A549 (cell line): ENCODE measurements around the gene TCEANC2. TPM values are rescaled to one million over a fixed set of nuclear protein-coding genes. Genes with fewer than 3 reads are reported as not detected.

Experiments used
- ATAC-seq, 2 experiments: fragments of 200-7000 bp in 1 of 2; fragments of >200 bp in 1 of 2; cut with Nextera tagmentation in 1 of 2; cut with Tn5 transposase in 1 of 2; 3 replicates each; pipeline versions ENCODE4 v1.8.0 to v1.9.1; 2018 to 2020; ENCODE audit warnings: mild to moderate bottlenecking in 1 of 2, moderate library complexity in 1 of 2
- CTCF ChIA-PET: fragments of 300-600 bp; sonication (Branson Sonifier 250); formaldehyde crosslinking; extraction: SDS; loops from one replicate; lab custom pipeline; 2021; ENCODE audit warnings: antibody characterized with exemption, inconsistent platforms; lab: Yijun Ruan, JAX
- POLR2A ChIA-PET: fragments of 350-600 bp; formaldehyde crosslinking; extraction: SDS; loops from one replicate; lab custom pipeline; 2021; ENCODE audit warnings: antibody characterized with exemption, inconsistent platforms; lab: Yijun Ruan, JAX
- DNase-seq, 2 experiments: peaks; one replicate each; pipeline versions ENCODE4 v3.0.0 to v3.0.0-alpha.2; 2011 to 2016; ENCODE audit warnings: low read depth in 1 of 2, low spot score in 1 of 2
- FAIRE-seq: peaks from 2 replicates; lab custom pipeline; 2011; peaks lifted over from hg19 to GRCh38; lab: Jason Lieb, UNC
- H3K27ac ChIP-seq, 2 experiments: fragments of >200 bp; sonication (Bioruptor Twin); formaldehyde crosslinking; 3 replicates each; pipeline ENCODE4 v1.5.1; 2016 to 2017
- H3K4me1 ChIP-seq: fragments of >200 bp; sonication (Bioruptor Twin); formaldehyde crosslinking; 3 replicates; pipeline ENCODE4 v1.6.1; 2016
- H3K4me2 ChIP-seq: fragments of >200 bp; sonication (Bioruptor Twin); formaldehyde crosslinking; 3 replicates; pipeline ENCODE4 v1.6.1; 2016
- H3K4me3 ChIP-seq: fragments of >200 bp; sonication (Bioruptor Twin); formaldehyde crosslinking; 3 replicates; pipeline ENCODE4 v1.5.1; 2016
- H3K9me3 ChIP-seq: fragments of >200 bp; sonication (Bioruptor Twin); formaldehyde crosslinking; 3 replicates; pipeline ENCODE4 v1.6.1; 2016
- BCL3 ChIP-seq: fragments of >200 bp; sonication (Bioruptor Twin); formaldehyde crosslinking; IDR thresholded peaks from 3 replicates; pipeline ENCODE4 v1.6.1; 2016
- CEBPB ChIP-seq, 2 experiments: fragments of >200 bp in 1 of 2; sonication (Bioruptor Twin) in 1 of 2; formaldehyde crosslinking in 1 of 2; IDR thresholded peaks; 2 replicates each; pipeline ENCODE4 v1.6.1; 2012 to 2016
- CHD4 ChIP-seq: fragments of 200-600 bp; sonication (generic); IDR thresholded peaks from 2 replicates; pipeline ENCODE4 v1.6.1; 2016; ENCODE audit warnings: antibody characterized with exemption, mild to moderate bottlenecking, borderline replicate concordance
- E2F6 ChIP-seq: IDR thresholded peaks from 2 replicates; pipeline ENCODE4 v1.6.1; 2012; ENCODE audit warnings: low read depth, borderline replicate concordance
- EP300 ChIP-seq, 2 experiments: fragments of >200 bp; sonication (Bioruptor Twin); formaldehyde crosslinking; IDR thresholded peaks; 2 replicates in 1 of 2; 3 replicates in 1 of 2; pipeline ENCODE4 v1.6.1; 2016 to 2017
- ESRRA ChIP-seq: fragments of 150-350 bp; IDR thresholded peaks from 2 replicates; pipeline ENCODE4 v1.6.1; 2014; ENCODE audit warnings: mild to moderate bottlenecking, low read length, borderline replicate concordance
- FOSL2 ChIP-seq, 2 experiments: fragments of 450-650 bp in 1 of 2; fragments of >200 bp in 1 of 2; sonication (Bioruptor Twin) in 1 of 2; formaldehyde crosslinking; IDR thresholded peaks; 2 replicates each; pipeline versions ENCODE4 v1.5.0 to v1.6.1; 2016 to 2020; ENCODE audit warnings: mild to moderate bottlenecking in 1 of 2, moderate library complexity in 1 of 2
- HEYL ChIP-seq: fragments of 250-450 bp; sonication (Bioruptor Pico); IDR thresholded peaks from 2 replicates; pipeline ENCODE4 v1.8.0; 2021; ENCODE audit warnings: mild to moderate bottlenecking, moderate library complexity
- HMGXB4 ChIP-seq: fragments of 250-450 bp; sonication (Bioruptor Pico); IDR thresholded peaks from 2 replicates; pipeline ENCODE4 v1.5.0; 2021; ENCODE audit warnings: mild to moderate bottlenecking, moderate library complexity, borderline replicate concordance
- JUN ChIP-seq, 2 experiments: fragments of >200 bp; sonication (Bioruptor Twin); formaldehyde crosslinking; IDR thresholded peaks; 2 replicates in 1 of 2; 3 replicates in 1 of 2; pipeline ENCODE4 v1.6.1; 2016 to 2017
- MAX ChIP-seq: IDR thresholded peaks from 2 replicates; pipeline ENCODE4 v1.6.1; 2012
- PHF8 ChIP-seq: fragments of 200-600 bp; sonication (generic); IDR thresholded peaks from 2 replicates; pipeline ENCODE4 v1.6.1; 2016; ENCODE audit warnings: low read depth, mild to moderate bottlenecking, antibody characterized with exemption, moderate library complexity, borderline replicate concordance
- RARB ChIP-seq: fragments of 250-450 bp; sonication (Bioruptor Pico); IDR thresholded peaks from 2 replicates; pipeline ENCODE4 v1.8.0; 2021; ENCODE audit warnings: mild to moderate bottlenecking, moderate library complexity
- RCOR1 ChIP-seq: fragments of 150-350 bp; IDR thresholded peaks from 2 replicates; pipeline ENCODE4 v1.6.1; 2014; ENCODE audit warnings: antibody characterized with exemption, low read length, low read depth
- TFCP2L1 ChIP-seq: fragments of 250-450 bp; sonication (Bioruptor Pico); IDR thresholded peaks from 2 replicates; pipeline ENCODE4 v1.5.0; 2021; ENCODE audit warnings: mild to moderate bottlenecking
- ZFP36 ChIP-seq: fragments of 450-650 bp; IDR thresholded peaks from 2 replicates; pipeline ENCODE4 v1.6.1; 2014; ENCODE audit warnings: borderline replicate concordance; ENCODE audit not compliant: partially characterized antibody
- ZNF302 ChIP-seq: fragments of 250-450 bp; sonication (Bioruptor Pico); IDR thresholded peaks from 2 replicates; pipeline ENCODE4 v1.9.0; 2021; ENCODE audit warnings: inconsistent platforms, mild to moderate bottlenecking, moderate library complexity
- ZSCAN20 ChIP-seq: fragments of 250-450 bp; sonication (Bioruptor Pico); IDR thresholded peaks from 2 replicates; pipeline ENCODE4 v1.8.0; 2022; ENCODE audit warnings: mild to moderate bottlenecking, moderate library complexity
- WGBS: methylation state at CpG from one replicate; pipeline ENCODE4 v1.1.6; 2017; ENCODE audit errors: missing lambda C conversion rate; 5-methylcytosine and 5-hydroxymethylcytosine counted together
- polyA plus RNA-seq, 4 experiments: library from polyadenylated mRNA; depleted of rRNA in 3 of 4; stranded (reverse); fragments of >200 nt; fragmentation: RNase III in 1 of 4; extraction: RNeasy Plus Mini Kit Qiagen cat#74134 plus additional on column Dnase treatment in 1 of 4; gene quantifications; 2 replicates in 3 of 4; 3 replicates in 1 of 4; pipeline ENCODE4 v1.2.3, GENCODE V29; 2011 to 2017

The TCEANC2 gene
- polyA plus RNA-seq, 2 of the 4 experiments (the other 2 are of a cell fraction) = 1.9 to 3.4 TPM

- FAIRE-seq = no peak
- Histone ChIP-seq H3K4me3 (no peak overlapping the region), H3K27ac (peak overlapping the region in 1 of 2 experiments; percentile 31; a peak in 1 of 6 replicates), H3K4me2 (peak overlapping the region; percentile 58), H3K4me1 (peaks cover 12% of the 10 kb centered on the region), H3K9me3 (no peaks in the 10 kb centered on the region)
- TF ChIP-seq E2F6 (no peak), EP300 (IDR thresholded peaks at IDR 0.05) (no peak), FOSL2 (IDR thresholded peaks at IDR 0.05) (no peak), FOSL2 (CRISPR knock-in tag; IDR thresholded peaks at IDR 0.05) (peak; percentile 44; the same call in 1 of the 2 replicates), ESRRA (peak; percentile 44; the same call in 1 of the 2 replicates), PHF8 (no peak), TFCP2L1 (CRISPR knock-in tag) (no peak), ZFP36 (peak; percentile 68), BCL3 (no peak), HEYL (CRISPR knock-in tag) (no peak), RARB (no peak), CEBPB (IDR thresholded peaks at IDR 0.05) (peak in 1 of 2 experiments; percentile 57; a peak in 1 of 4 replicates)
- ChIA-PET CTCF (interaction anchor here (0.7 kb wide), 1 partner anchor 57 kb away, joined by 6 read pairs; no protein-coding TSS in a partner anchor), POLR2A (no interaction called here)
- peak; percentile 63 to 70 for DNase-seq
- ATAC-seq = peak; percentile 70 to 78
- WGBS = 41% methylated on average over 7 of the region's 8 CpGs
Measured at GRCh38 chr1:54016343-54017282, 36.8 kb upstream of the TCEANC2 start.

GRCh38 chr1:54017979-54018378 is 35.4 kb upstream of the TCEANC2 start, which contains the start of gene LDLRAD1:
Gene LDLRAD1 (minus strand): TSS chr1:54018186. CDS start chr1:54018112, 74 bp downstream.
- TF ChIP-seq RCOR1 (no peak), BCL3 (no peak), RARB (no peak), HMGXB4 (CRISPR knock-in tag) (no peak), CHD4 (no peak), ZFP36 (no peak), E2F6 (no peak), ZNF302 (CRISPR knock-in tag) (no peak), MAX (no peak), JUN (IDR thresholded peaks at IDR 0.05) (no peak), ZSCAN20 (CRISPR knock-in tag) (no peak), CEBPB (IDR thresholded peaks at IDR 0.05) (no peak)
- Histone ChIP-seq H3K4me3 (no peak within 1 kb of the TSS), H3K27ac (peak within 1 kb of the TSS in 1 of 2 experiments; percentile 22; a peak in 1 of 6 replicates), H3K4me1 (peaks cover 12% of the 10 kb centered on the region), H3K9me3 (no peaks in the 10 kb centered on the region), H3K4me2 (no peak within 1 kb of the TSS)
- ChIA-PET CTCF (no interaction called here), POLR2A (no interaction called here)
- 83% methylated on average over 1 of the region's 6 CpGs for WGBS
- no peak for FAIRE-seq
- peak; percentile 16 to 48; a peak in 3 of 6 replicates for ATAC-seq
- DNase-seq = no peak
